Testis (tissue), 3 donors: ENCODE measurements around the gene WIPF3. TPM values are rescaled to one million over a fixed set of nuclear protein-coding genes. Genes with fewer than 3 reads are reported as not detected.

Source experiments
- DNase-seq: peaks from one replicate; pipeline ENCODE4 v3.0.0-alpha.2; 2019
- H3K27ac ChIP-seq, 2 donors: fragments of 200-600 bp; sonication (generic); one replicate each; pipeline ENCODE4 v1.5.1; 2019
- H3K27me3 ChIP-seq: fragments of 200-600 bp; sonication (generic); one replicate; pipeline ENCODE4 v1.5.1; 2019
- H3K36me3 ChIP-seq: fragments of 200-600 bp; sonication (generic); one replicate; pipeline ENCODE4 v1.5.1; 2017; ENCODE audit warnings: low read depth; ENCODE audit errors: missing control alignments
- H3K4me1 ChIP-seq: fragments of 200-600 bp; sonication (generic); one replicate; pipeline ENCODE4 v1.5.1; 2019
- H3K4me3 ChIP-seq, 2 donors: fragments of 200-600 bp; sonication (generic); one replicate each; pipeline ENCODE4 v1.5.1; 2017 to 2019
- H3K9me3 ChIP-seq: fragments of 200-600 bp; sonication (generic); one replicate; pipeline ENCODE4 v1.5.1; 2017
- CTCF ChIP-seq, 3 experiments: fragments of 450-650 bp in 2 of 3; fragments of 200-600 bp in 1 of 3; sonication (generic) in 1 of 3; IDR thresholded peaks; one replicate each; pipeline ENCODE4 v1.5.1; 2016 to 2019; ENCODE audit warnings: antibody characterized with exemption in 3 of 3, mild to moderate bottlenecking in 2 of 3, moderate library complexity in 1 of 3
- POLR2A ChIP-seq: fragments of 450-650 bp; IDR thresholded peaks from one replicate; pipeline ENCODE4 v1.6.1; 2017; ENCODE audit warnings: antibody characterized with exemption, mild to moderate bottlenecking, moderate library complexity
- WGBS, 2 donors: methylation state at CpG; one replicate each; pipeline ENCODE4 v1.1.5; 2018; 5-methylcytosine and 5-hydroxymethylcytosine counted together
- intact Hi-C: fragments of 100-400 bp; cut with DNase I; formaldehyde crosslinking; loops from one replicate; pipeline ENCODE4 v1.15.1; 2023; ENCODE audit warnings: low total_unique reads
- polyA plus RNA-seq: library from polyadenylated mRNA; stranded (reverse); fragments of 350-450 nt; fragmentation: Illumina TruSeq; extraction: RNeasy Lipid Tissue Mini Kit (QIAGEN cat#74804); gene quantifications from one replicate; pipeline ENCODE4 v1.2.3, GENCODE V29; 2014; ENCODE audit warnings: low read depth, low replicate concordance; ENCODE audit not compliant: insufficient read depth
- total RNA-seq, 2 donors: library from RNA; depleted of rRNA; stranded (reverse); fragments of >200 nt; gene quantifications; one replicate each; pipeline ENCODE4 v1.2.3, GENCODE V29; 2016

WIPF3 gene
- total and polyA plus RNA-seq, 3 donors from 2014 or later: 42.7 to 110 (median 80.7) TPM

DNA sequence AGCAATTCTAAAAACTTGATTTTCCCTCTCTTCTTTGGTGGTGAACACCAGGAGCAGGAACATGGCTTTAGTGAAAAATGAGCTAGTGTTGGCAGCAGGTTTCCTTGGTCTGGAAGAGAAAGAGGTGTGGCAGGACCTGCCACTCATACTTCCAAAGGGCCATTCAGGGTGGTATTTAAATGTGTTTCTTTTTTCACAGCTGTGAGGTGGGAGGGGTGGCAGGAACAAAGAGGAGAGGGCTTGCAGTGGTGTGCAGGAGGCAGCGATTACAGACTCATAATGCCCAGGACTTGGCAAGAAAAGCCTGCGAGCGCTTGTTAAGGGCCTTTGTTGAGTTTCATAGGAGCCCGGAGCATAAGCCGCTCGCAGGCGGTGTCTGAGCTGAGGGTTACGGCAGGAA is 36.8 kb downstream of the WIPF3 start:
- peaks cover 71% of the 10 kb centered on the region for H3K4me1 ChIP-seq
- peak overlapping the region; percentile 83 to 86 for H3K27ac ChIP-seq
- no peaks in the 10 kb centered on the region for H3K27me3 ChIP-seq
- no peaks in the 10 kb centered on the region for H3K36me3 ChIP-seq
- intact Hi-C loops: no loop called here
- TF ChIP-seq CTCF (IDR thresholded peaks at IDR 0.05) (no peak), POLR2A (no peak)
- peak; percentile 69 for DNase-seq
- H3K9me3 ChIP-seq: no peaks in the 10 kb centered on the region
- 78 to 99% methylated on average over 8 of the region's 8 CpGs for WGBS, 2 donors
- no peak overlapping the region for H3K4me3 ChIP-seq

DNA sequence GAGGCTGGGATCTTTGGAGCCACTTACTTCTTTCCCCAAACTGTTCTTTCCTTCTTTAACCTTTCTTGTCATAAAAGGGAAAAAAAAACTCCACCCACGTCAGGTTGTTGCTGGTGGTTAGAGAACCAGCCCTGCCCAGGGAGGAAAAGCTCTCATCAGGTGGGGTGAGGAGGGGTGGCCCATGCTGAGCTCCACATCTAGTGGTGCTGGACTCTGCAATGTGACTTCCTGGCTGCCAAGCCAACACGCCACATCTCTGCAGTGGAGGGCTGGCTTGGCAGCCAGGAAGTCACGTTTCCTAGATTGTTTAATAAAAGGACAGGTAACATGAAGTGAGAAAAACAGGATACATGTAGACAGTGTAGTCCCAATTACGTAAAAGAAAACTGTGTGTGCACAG is 37.4 kb downstream of the WIPF3 start:
- intact Hi-C loops: no loop called here
- Histone ChIP-seq H3K36me3 (no peaks in the 10 kb centered on the region), H3K4me3 (no peak overlapping the region), H3K9me3 (no peaks in the 10 kb centered on the region), H3K27me3 (no peaks in the 10 kb centered on the region), H3K4me1 (peaks cover 76% of the 10 kb centered on the region), H3K27ac (peak overlapping the region; percentile 83 to 86)
- no peak for DNase-seq
- TF ChIP-seq CTCF (IDR thresholded peaks at IDR 0.05) (no peak), POLR2A (no peak)
- WGBS, 2 donors: 51 to 57% methylated on average over 4 of the region's 4 CpGs

- TF ChIP-seq CTCF (IDR thresholded peaks at IDR 0.05) (no peak), POLR2A (no peak)
- Histone ChIP-seq H3K36me3 (no peaks in the 10 kb centered on the region), H3K4me1 (peaks cover 72% of the 10 kb centered on the region), H3K27me3 (no peaks in the 10 kb centered on the region), H3K9me3 (no peaks in the 10 kb centered on the region), H3K4me3 (no peak overlapping the region), H3K27ac (peak overlapping the region; percentile 83 to 86)
- intact Hi-C loops: no loop called here
- WGBS, 2 donors: 77% methylated on average over 9 of the region's 9 CpGs
- no peak for DNase-seq
Observed at GRCh38 chr7:29844559-29844958, 38.3 kb downstream of the WIPF3 start.

DNA sequence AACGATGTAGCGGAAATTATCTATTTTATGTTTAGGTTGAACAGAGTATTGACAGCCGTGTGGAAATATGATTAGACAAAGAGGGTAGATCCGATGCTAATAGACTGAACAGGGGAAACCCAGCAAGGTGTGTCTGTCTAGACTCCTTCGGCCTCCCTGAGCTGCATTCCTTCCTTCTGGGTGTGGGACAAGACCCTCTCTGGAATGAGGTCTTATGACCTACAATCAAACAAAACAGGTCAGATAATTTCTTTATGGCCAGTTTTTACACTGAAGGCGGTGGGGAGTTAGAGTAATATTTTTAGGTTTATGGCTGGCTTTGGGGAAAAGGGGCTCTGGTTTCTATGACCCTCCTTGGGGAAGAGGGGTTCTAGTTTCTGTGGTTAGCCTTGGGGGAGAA is 41.2 kb downstream of the WIPF3 start:
- 84 to 86% methylated on average over 6 of the region's 6 CpGs for WGBS, 2 donors
- no peak for TF ChIP-seq CTCF (IDR thresholded peaks at IDR 0.05)
- TF ChIP-seq POLR2A: no peak
- intact Hi-C loops: no loop called here
- no peak for DNase-seq
- Histone ChIP-seq H3K4me3 (no peak overlapping the region), H3K27me3 (no peaks in the 10 kb centered on the region), H3K36me3 (no peaks in the 10 kb centered on the region), H3K4me1 (peaks cover 73% of the 10 kb centered on the region), H3K27ac (peak overlapping the region; percentile 83 to 86), H3K9me3 (no peaks in the 10 kb centered on the region)

DNA sequence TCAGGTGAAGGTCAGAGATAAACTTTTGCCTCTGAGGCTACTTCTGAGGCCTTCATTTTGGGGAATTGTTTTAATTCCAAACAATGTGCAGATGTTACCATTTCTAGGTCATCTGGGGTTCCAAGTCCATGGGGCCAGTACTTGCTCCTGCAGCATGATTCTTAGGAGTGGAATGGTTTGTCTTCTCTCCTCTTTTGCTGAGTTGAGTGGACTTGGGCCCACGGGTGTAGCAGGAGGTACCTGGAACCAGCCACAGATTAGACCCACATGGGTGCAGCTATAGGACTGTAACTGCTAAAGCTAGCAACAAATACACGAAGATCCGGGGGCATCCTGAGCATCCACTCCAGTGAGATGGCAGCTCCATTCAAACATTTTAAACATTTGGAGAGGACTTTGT is 41.6 kb downstream of the WIPF3 start:
- Histone ChIP-seq H3K36me3 (no peaks in the 10 kb centered on the region), H3K4me1 (peaks cover 69% of the 10 kb centered on the region), H3K27ac (peak overlapping the region; percentile 83 to 86), H3K9me3 (no peaks in the 10 kb centered on the region), H3K4me3 (no peak overlapping the region), H3K27me3 (no peaks in the 10 kb centered on the region)
- no peak for DNase-seq
- intact Hi-C loops: no loop called here
- 69 to 81% methylated on average over 3 of the region's 3 CpGs for WGBS, 2 donors
- TF ChIP-seq POLR2A: no peak
- TF ChIP-seq CTCF (IDR thresholded peaks at IDR 0.05): no peak
